Measurements from ENCODE around the gene FBXO36.

DNA sequence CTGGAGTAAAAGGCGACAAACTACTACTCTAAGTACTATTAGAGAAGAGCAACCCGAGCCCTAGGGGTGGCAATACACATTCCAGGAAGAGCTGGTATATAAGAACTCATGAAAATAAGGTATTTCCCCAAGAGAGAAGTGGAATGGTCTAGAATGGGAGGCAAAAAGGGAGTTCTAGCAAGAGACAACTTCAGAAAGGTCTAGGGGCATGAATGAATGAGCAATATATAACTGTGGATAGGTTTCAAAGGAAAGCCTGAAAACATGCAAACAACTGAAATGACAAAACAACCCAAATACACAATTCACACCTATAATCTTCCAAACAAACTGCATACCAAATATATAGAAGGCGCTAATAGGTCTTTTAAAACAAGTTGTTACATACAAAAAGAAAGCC, 22.7 kb upstream of the FBXO36 start:
- TF ChIP-seq, protein P1, sequence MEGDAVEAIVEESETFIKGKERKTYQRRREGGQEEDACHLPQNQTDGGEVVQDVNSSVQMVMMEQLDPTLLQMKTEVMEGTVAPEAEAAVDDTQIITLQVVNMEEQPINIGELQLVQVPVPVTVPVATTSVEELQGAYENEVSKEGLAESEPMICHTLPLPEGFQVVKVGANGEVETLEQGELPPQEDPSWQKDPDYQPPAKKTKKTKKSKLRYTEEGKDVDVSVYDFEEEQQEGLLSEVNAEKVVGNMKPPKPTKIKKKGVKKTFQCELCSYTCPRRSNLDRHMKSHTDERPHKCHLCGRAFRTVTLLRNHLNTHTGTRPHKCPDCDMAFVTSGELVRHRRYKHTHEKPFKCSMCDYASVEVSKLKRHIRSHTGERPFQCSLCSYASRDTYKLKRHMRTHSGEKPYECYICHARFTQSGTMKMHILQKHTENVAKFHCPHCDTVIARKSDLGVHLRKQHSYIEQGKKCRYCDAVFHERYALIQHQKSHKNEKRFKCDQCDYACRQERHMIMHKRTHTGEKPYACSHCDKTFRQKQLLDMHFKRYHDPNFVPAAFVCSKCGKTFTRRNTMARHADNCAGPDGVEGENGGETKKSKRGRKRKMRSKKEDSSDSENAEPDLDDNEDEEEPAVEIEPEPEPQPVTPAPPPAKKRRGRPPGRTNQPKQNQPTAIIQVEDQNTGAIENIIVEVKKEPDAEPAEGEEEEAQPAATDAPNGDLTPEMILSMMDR (IDR thresholded peaks at IDR 0.05) = no peak
- TF ChIP-seq POLR2A (IDR thresholded peaks at IDR 0.05) = no peak

All from esophagus squamous epithelium (tissue), 4 donors.